22Rv1 (cell line): ENCODE results near the gene TSSC4.

Experiments used
- H3K27ac ChIP-seq: fragments of 450-650 bp; 2 replicates; pipeline ENCODE4 v1.5.1; 2017
- CTCF ChIP-seq: fragments of 450-650 bp; IDR thresholded peaks from 2 replicates; pipeline ENCODE4 v1.5.1; 2017; ENCODE audit warnings: mild to moderate bottlenecking
- ZFX ChIP-seq: fragments of 450-650 bp; IDR thresholded peaks from 2 replicates; pipeline ENCODE4 v1.6.1; 2017; ENCODE audit warnings: antibody characterized with exemption, borderline replicate concordance

The TSSC4 gene

GRCh38 chr11:2382936-2383851, 17.4 kb upstream of the TSSC4 start:
- no peak overlapping the region for H3K27ac ChIP-seq
- TF ChIP-seq CTCF (no peak), ZFX (no peak)

- TF ChIP-seq CTCF: no peak
- no peak overlapping the region for H3K27ac ChIP-seq
Observed at GRCh38 chr11:2383852-2384804, 16.4 kb upstream of the TSSC4 start.

DNA sequence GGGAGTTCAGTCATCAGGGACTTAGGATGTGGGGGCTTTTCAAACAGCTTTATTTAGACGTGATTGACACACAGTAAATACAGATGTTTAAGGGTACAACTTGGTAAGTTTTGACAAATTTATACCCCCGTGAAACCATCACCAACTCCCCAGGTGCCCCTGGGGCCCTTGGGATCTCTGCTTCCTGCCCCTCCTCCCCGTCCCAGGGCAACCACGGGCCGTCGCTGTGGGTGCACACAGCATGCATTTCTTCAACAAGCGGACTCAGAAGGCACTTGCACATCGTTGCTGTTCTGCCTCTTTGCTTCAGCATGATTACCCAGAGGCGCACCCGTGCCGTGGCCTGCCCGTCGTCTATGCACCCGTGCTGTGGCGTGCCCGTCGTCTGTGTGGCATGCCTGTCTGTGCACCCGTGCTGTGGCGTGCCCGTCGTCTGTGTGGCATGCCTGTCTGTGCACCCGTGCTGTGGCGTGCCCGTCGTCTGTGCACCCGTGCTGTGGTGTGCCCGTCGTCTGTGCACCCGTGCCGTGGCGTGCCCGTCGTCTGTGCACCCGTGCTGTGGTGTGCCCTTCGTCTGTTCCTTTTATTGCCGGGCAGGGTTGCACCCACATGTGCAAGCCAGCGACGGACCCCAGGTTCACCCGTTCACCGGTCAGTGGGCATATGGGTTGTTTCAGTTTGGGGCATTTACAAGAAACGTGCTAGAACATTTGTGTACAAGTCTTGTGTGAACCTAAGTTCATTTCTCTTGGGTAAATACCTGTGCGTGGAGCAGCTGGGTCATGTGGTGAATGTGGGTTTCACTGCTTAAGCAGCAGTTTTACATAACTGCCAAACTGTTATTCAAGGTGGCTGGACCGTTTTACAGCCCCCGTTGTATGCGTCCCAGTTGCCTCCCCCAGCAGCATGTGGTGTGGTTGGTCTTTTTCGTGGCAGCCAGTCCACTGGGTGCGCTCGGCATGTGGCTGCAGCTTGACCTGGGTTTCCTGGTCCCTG, 15.1 kb upstream of the TSSC4 start:
- TF ChIP-seq CTCF (no peak), ZFX (no peak)
- no peak overlapping the region for H3K27ac ChIP-seq

- no peak for TF ChIP-seq ZFX
- no peak for TF ChIP-seq CTCF
- H3K27ac ChIP-seq: no peak overlapping the region
Observed at GRCh38 chr11:2386591-2386990, 14.0 kb upstream of the TSSC4 start.

DNA sequence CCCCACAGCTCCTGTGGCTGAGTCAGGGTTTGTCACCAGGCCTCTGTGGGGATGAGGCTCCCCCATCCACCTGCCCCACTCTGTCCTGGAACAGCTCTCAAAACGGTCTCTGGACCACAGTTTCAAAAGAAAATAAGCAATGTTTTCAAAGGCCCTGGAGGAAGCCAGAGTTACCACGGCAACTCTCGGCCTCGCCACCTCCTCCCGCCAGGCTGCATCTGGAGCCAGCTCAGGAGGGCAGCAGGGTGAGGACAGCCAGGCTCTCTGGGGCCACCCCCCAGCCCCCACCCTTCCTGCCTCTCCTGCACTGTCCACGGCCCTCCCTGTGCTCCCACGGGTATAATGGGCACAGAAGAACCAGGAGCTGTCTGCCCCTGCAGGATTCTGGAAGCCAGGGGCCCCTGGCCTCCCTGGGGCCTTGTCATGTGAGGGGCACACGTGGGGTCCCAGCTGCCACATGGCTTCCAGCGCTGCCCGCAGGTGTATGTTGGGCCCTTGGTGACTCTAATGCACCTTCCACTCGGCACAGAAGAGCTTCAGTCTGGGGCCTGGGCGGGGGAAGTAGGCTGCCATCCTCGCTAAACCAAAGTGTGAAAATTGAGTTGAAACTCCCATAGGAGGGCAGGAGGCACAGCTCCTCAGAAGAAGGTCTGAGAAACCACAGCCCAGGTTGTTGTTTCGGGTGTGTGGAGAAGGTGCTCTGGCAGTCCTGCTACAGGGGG, 13.1 kb upstream of the TSSC4 start:
- TF ChIP-seq ZFX: no peak
- TF ChIP-seq CTCF: no peak
- H3K27ac ChIP-seq: no peak overlapping the region
